Loucy (cell line): Measurements from ENCODE around the gene WDR35.
"Not testable (repeated sequence)": the region's sequence is repeated elsewhere in the genome, so short reads cannot be mapped to it uniquely, and the experiment has no call there.

ENCODE experiments used
- H2AFZ ChIP-seq: fragments of 200-600 bp; sonication (generic); 2 replicates; pipeline ENCODE4 v1.6.0; 2016; ENCODE audit warnings: antibody characterized with exemption, mild to moderate bottlenecking, low read length, moderate library complexity
- H3F3A ChIP-seq: fragments of 200-600 bp; 2 replicates; pipeline ENCODE4 v1.6.0; 2016; ENCODE audit warnings: antibody characterized with exemption, low read depth, mild to moderate bottlenecking
- H3K27me3 ChIP-seq: fragments of 200-600 bp; sonication (generic); 2 replicates; pipeline ENCODE4 v1.6.1; 2014; ENCODE audit warnings: low read length, mild to moderate bottlenecking; ENCODE audit not compliant: insufficient read depth, poor library complexity, severe bottlenecking
- H3K36me3 ChIP-seq: fragments of 200-600 bp; sonication (generic); 2 replicates; pipeline ENCODE4 v1.6.1; 2016; ENCODE audit warnings: low read length; ENCODE audit not compliant: insufficient read depth
- H3K4me1 ChIP-seq: fragments of 200-600 bp; sonication (generic); 2 replicates; pipeline ENCODE4 v1.5.1; 2014; ENCODE audit warnings: low read length, mild to moderate bottlenecking; ENCODE audit not compliant: insufficient read depth, poor library complexity, severe bottlenecking
- H3K4me2 ChIP-seq: fragments of 200-600 bp; sonication (generic); 2 replicates; pipeline ENCODE4 v1.6.0; 2014; ENCODE audit warnings: antibody characterized with exemption, low read length, low read depth, mild to moderate bottlenecking; ENCODE audit not compliant: poor library complexity, severe bottlenecking
- H3K4me3 ChIP-seq: fragments of 200-600 bp; sonication (generic); 2 replicates; pipeline ENCODE4 v1.5.1; 2014; ENCODE audit warnings: low read length, mild to moderate bottlenecking, mixed read lengths; ENCODE audit not compliant: poor library complexity, severe bottlenecking
- H3K79me2 ChIP-seq: fragments of 200-600 bp; sonication (generic); 2 replicates; pipeline ENCODE4 v1.6.1; 2014; ENCODE audit warnings: low read length; ENCODE audit not compliant: insufficient read depth
- H3K9ac ChIP-seq: fragments of 200-600 bp; sonication (generic); 2 replicates; pipeline ENCODE4 v1.6.0; 2014; ENCODE audit warnings: mild to moderate bottlenecking, low read depth, low read length, moderate library complexity; ENCODE audit not compliant: poor library complexity, severe bottlenecking
- H3K9me2 ChIP-seq: fragments of 200-600 bp; sonication (generic); replicated peaks from 2 replicates; pipeline ENCODE4 v1.6.1; 2016; ENCODE audit warnings: low read depth, low read length, mixed read lengths
- H3K9me3 ChIP-seq: fragments of 200-600 bp; sonication (generic); 2 replicates; pipeline ENCODE4 v1.6.1; 2014; ENCODE audit warnings: mild to moderate bottlenecking, antibody characterized with exemption, low read length, low read depth; ENCODE audit not compliant: insufficient read depth
- H4K20me1 ChIP-seq: fragments of 200-600 bp; sonication (generic); 2 replicates; pipeline ENCODE4 v1.6.0; 2014; ENCODE audit warnings: antibody characterized with exemption, low read length, mild to moderate bottlenecking; ENCODE audit not compliant: insufficient read depth, poor library complexity, severe bottlenecking
- EZH2phosphoT487 ChIP-seq: fragments of 200-600 bp; IDR thresholded peaks from 2 replicates; pipeline ENCODE4 v1.6.1; 2018; ENCODE audit warnings: antibody characterized with exemption, mild to moderate bottlenecking, moderate library complexity, borderline replicate concordance
- TF ChIP-seq, protein P1 (sequence below): fragments of 200-600 bp; sonication (generic); conservative IDR thresholded peaks from 2 replicates; pipeline ENCODE4 v1.5.1; 2014; ENCODE audit warnings: mild to moderate bottlenecking, antibody characterized with exemption, low read length

The WDR35 gene

DNA sequence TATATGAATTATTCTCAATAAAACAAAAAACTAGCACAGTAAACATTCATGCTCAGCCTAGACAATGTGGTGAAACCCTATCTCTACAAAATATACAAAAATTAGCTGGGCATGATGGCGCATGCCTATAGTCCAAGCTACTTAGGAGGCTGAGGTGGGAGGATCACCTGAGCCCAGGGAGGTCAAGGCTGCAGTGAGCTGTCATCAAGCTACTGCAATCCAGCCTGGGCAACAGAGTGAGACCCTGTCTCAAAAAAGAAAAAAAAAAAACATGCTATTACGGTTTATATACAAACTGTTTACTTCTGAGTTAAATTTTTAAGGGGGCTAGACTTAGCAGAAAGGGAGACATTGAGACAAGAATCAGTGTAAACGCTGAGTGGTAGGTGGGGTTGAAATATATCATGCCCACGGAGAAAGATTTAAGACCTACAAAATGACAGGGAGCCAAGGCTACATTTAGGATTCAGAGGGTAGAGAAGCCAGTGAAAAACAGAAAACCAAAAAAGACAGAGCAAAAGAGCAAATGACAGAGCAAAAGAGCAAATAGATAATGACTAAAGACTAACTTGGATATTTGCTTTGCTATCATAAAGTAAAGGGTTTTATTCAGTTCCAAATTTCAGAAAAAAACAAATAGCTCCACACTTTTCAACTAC is 95.6 kb downstream of the WDR35 start:
- TF ChIP-seq, protein P1, sequence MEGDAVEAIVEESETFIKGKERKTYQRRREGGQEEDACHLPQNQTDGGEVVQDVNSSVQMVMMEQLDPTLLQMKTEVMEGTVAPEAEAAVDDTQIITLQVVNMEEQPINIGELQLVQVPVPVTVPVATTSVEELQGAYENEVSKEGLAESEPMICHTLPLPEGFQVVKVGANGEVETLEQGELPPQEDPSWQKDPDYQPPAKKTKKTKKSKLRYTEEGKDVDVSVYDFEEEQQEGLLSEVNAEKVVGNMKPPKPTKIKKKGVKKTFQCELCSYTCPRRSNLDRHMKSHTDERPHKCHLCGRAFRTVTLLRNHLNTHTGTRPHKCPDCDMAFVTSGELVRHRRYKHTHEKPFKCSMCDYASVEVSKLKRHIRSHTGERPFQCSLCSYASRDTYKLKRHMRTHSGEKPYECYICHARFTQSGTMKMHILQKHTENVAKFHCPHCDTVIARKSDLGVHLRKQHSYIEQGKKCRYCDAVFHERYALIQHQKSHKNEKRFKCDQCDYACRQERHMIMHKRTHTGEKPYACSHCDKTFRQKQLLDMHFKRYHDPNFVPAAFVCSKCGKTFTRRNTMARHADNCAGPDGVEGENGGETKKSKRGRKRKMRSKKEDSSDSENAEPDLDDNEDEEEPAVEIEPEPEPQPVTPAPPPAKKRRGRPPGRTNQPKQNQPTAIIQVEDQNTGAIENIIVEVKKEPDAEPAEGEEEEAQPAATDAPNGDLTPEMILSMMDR = no peak
- no peak for TF ChIP-seq EZH2phosphoT487
- peaks cover 43% of the 10 kb centered on the region for H3K79me2 ChIP-seq
- no peaks in the 10 kb centered on the region for H3K27me3 ChIP-seq
- H3K4me3 ChIP-seq = no peak overlapping the region
- no peak overlapping the region for H3K9ac ChIP-seq
- H2AFZ ChIP-seq = no peak overlapping the region
- no peaks in the 10 kb centered on the region for H3K9me3 ChIP-seq
- peak overlapping the region; percentile 72 for H3K4me2 ChIP-seq
- no peaks in the 10 kb centered on the region for H3K9me2 ChIP-seq
- H4K20me1 ChIP-seq = peaks cover 21% of the 10 kb centered on the region
- no peaks in the 10 kb centered on the region for H3F3A ChIP-seq
- H3K36me3 ChIP-seq = no peaks in the 10 kb centered on the region
- H3K4me1 ChIP-seq = peaks cover 43% of the 10 kb centered on the region

DNA sequence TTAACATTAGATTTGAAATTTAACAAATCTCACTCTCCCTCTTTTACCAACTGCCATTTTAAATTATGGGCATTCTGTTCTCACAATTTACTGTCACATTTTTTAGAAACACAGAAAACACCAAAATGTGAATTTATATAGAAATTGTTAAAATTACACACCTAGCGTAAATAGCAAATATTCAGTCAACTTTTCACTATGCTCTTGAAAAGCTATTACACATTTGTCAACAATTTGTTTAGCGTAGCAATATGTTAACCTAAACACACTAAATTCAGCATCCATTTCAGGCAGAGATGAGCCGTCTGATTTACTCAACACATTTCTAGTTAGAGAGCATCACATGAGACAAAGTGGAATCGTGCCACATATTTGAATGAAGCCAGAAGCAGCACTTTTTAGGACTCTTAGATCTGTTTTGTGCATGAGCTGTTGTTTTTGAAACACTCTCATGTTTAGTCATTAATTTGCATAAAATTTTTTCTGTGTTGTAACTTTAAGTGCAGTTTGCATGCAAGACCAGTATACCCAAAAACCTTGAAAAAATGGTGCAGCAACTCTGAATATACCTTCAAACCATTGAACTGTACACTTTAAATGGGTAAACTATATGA is 96.3 kb downstream of the WDR35 start:
- H3K36me3 ChIP-seq = no peaks in the 10 kb centered on the region
- H3K4me3 ChIP-seq = no peak overlapping the region
- peaks cover 18% of the 10 kb centered on the region for H4K20me1 ChIP-seq
- H3K9me3 ChIP-seq = no peaks in the 10 kb centered on the region
- no peaks in the 10 kb centered on the region for H3K27me3 ChIP-seq
- no peaks in the 10 kb centered on the region for H3F3A ChIP-seq
- H3K4me2 ChIP-seq = no peak overlapping the region
- peaks cover 38% of the 10 kb centered on the region for H3K4me1 ChIP-seq
- H3K9ac ChIP-seq = no peak overlapping the region
- no peak overlapping the region for H2AFZ ChIP-seq
- no peaks in the 10 kb centered on the region for H3K9me2 ChIP-seq
- peaks cover 38% of the 10 kb centered on the region for H3K79me2 ChIP-seq
- TF ChIP-seq, protein P1 = no peak
- no peak for TF ChIP-seq EZH2phosphoT487

DNA sequence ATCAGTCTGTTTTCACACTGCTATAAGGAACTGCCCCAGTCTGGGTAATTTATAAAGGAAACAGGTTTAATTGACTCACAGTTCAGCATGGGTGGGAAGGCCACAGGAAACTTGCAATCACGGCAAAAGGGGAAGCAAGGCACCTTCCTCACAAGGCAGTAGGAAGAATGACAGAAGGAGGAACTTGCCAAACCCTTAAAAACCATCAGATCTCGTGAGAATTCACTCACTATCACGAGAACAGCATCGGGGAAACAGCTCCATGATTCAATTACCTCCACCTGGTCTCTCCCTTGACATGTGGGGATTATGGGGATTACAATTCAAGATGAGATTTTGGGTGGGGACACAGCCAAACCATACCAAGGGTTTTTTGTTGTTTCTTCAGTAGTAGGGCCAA is 97.9 kb downstream of the WDR35 start:
- not testable (repeated sequence) for H3K4me3 ChIP-seq, H3K36me3 ChIP-seq, H3K9me2 ChIP-seq, H3K9me3 ChIP-seq, H2AFZ ChIP-seq, H3K27me3 ChIP-seq, H4K20me1 ChIP-seq, H3K4me2 ChIP-seq, H3K9ac ChIP-seq, H3F3A ChIP-seq
- Histone ChIP-seq H3K4me1 (peaks cover 22% of the 10 kb centered on the region), H3K79me2 (peaks cover 23% of the 10 kb centered on the region; the same call in 1 of the 2 replicates)

DNA sequence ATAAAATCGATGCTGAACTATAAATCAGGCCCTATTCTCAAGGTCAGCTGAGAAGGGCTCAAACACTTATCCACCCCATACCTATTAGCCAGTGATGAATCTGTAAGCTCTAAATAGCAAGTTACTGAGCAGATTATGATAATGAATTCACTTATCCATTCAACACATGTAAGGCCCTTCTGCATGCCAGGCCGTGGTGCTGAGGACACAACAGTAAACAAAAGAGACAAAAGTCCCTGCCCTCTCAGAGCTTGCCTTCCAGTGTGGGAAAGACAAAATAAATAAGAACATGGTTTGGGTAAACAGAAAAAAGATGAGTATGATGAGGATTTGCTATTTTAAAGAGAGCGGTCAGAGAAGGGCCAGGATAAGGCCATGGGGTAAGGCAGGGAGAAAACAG is 99.8 kb downstream of the WDR35 start:
- Histone ChIP-seq H3K9me2 (no peaks in the 10 kb centered on the region), H2AFZ (no peak overlapping the region), H3K79me2 (0 out of 2 replicates have a peak, but pooled peaks cover 10% of the 10 kb centered on the region), H3K27me3 (no peaks in the 10 kb centered on the region), H4K20me1 (no peaks in the 10 kb centered on the region), H3K36me3 (no peaks in the 10 kb centered on the region), H3K9me3 (no peaks in the 10 kb centered on the region), H3F3A (no peaks in the 10 kb centered on the region), H3K9ac (no peak overlapping the region), H3K4me2 (no peak overlapping the region), H3K4me1 (peaks cover 6% of the 10 kb centered on the region), H3K4me3 (no peak overlapping the region)
- TF ChIP-seq EZH2phosphoT487 = no peak
- TF ChIP-seq, protein P1 = no peak
